CD4-positive, alpha-beta T cell treated with Interleukin-21 for 1 hour (primary cell): ENCODE results near the gene AP3S2.

Source experiments
- DNase-seq: peaks from one replicate; pipeline ENCODE4 v3.0.0-alpha.2; 2020

The AP3S2 gene

DNA sequence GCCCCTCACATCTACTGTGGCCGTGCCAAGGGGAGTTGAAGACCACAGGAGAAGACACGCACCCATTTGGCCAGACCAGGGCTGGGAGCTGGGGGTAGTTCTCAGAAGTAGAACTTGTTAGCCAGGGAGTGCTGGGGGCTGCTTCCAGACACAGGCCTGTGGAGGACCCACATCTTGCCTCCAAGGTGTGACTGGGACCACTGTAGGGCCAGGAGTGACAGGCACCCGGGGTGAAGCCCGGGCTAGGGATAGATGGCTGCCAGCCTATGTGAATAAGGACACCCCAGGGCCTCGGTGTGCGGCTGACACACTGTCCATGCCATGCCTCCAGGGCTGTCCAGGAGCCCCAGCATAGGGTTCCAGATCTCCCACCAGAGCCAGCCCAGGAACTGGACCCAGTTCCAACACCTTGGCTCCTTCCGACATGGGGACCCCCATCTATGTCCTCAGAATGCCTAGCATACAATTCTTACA lies 80.9 kb downstream of the AP3S2 start:
- no peak for DNase-seq

DNA sequence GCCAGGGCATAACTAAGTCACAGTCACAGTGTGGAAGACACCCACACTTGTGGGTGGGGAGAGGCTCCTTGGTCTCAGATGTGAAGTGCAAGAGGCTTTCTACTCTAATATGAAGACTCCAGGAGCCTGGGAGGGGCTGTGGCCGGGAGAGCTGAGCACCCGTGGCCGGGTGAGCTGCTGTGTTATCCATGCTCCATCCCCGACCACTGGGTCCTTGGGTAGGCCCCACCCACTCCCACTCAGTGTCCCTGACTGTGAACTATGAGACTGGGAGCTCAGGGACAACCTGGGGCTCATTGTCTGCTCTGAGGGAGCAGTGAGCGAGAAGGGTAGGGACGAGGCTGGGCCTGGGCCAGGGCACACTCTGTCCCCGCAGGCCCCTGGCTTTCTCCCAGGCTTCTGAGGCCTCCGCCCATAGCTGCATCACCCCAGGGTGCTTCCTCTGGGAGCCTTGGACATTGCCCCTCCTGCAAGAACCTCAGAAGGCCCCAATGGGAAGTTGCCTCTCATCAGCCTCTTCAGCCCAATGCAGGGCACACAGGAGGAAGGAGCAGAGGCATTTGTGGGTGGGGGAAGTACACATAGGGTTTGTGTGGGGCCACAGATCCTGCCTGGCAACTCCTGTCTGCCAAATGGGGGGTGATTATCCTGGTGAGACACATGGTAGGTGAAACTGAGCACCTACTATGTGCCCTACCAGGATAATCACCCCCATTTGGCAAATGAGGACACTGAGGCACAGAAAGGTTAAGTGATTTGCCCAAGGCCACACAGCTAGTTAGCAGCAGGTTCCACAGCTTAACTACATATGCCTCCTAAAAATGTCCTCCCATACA lies 81.6 kb downstream of the AP3S2 start:
- no peak for DNase-seq

DNA sequence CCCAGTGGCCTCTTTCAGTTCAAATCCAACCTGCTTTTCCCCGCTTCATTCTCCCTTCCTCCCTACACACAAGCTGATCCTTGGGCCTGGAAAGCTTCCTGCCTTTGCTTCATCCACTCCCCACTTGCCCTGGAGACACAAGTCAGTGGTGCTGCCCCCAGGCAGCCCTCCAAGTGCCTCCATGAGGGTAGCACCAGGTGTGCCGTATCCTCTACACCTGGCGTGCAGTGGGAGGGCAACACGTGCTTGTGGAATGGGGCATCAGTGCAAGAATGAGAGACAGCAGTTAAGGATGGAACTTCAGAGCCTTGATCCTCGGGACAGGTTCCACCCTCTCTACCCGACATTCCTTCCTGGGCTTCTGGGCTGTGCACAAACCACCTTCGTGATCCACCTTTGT lies 83.0 kb downstream of the AP3S2 start:
- DNase-seq, result no peak

DNA sequence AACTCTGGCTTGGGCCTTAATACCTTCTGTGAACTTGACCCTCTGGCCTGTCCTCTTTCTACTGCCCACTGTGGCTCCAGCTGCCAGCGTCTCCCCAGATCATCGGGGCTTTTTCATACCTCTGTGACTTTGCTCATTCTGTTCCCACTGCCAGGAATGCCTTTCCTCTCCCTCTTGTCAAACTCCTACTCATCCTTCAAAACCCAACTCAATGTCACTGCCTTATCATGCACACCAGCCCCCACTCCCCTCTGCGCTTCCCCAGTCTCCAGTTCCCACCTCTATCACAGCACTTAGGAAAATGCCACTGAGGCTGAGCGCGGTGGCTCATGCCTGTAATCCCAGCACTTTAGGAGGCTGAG lies 84.0 kb downstream of the AP3S2 start:
- no peak for DNase-seq

DNA sequence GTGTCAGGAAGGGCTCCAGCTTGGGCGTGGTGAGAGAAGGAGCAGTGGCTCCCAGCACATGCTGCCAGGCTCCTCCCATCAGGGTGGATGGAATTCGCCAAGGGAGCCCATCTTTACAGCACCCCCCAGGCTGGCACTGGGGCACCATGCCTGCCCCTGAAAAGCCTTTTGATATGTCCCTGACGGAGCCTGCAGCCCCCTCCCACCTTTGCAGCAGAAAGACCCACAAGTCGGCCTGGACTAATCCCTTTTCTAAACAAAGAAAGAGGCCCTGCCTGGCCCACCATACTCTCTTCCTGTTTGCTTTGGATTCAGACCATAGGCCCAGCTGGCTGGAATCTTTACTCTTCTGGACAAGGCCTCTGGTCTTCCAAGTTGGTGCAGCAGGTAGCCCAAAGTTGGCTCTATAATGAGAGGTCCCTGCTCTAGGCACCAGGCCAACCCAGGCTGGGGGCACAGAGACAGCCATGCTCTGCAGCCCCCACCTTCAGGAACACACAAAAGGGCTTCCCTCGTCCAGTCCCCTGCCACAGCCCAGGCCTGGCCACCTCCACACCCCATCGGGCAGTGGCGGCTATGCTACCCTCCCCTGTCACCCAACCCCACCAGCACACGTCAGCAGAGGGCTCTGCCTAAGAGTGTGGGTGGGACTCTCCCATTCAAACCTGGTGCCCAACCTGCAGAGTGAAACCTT lies 84.6 kb downstream of the AP3S2 start:
- DNase-seq, result no peak

DNA sequence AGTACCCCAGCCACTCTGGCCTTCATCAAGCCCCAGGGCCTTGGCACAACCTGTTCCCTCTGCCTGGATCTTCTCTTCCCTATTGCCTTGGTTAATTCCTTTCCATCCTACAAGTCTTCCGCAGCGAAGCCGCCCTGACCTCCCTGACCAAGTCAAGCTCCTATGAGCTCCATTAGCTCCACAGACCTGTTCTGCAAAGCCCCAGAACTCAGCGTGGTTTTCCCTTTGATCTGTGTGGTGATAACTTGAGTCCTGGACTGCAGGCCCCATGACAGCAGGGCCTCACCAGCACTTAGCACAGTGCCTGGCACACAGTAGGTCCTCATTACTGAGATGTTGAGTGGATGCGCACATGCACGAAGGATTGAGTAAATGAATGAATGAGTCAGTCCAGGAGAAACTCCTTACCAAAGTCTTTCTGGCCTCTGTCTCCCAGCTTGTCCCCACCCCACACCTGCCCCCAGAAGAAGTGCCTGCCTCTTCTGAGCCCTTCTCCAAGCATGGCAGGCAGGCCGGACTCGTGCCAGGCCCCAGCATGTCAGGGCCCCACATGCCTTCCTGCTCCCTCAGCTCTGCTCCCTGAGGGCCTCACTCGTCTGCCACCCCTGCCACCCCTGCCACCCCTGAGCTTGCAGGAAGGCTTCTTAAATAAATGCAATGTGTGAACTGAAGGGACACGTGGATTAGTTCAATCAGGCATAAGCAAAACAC lies 85.5 kb downstream of the AP3S2 start:
- no peak for DNase-seq

DNA sequence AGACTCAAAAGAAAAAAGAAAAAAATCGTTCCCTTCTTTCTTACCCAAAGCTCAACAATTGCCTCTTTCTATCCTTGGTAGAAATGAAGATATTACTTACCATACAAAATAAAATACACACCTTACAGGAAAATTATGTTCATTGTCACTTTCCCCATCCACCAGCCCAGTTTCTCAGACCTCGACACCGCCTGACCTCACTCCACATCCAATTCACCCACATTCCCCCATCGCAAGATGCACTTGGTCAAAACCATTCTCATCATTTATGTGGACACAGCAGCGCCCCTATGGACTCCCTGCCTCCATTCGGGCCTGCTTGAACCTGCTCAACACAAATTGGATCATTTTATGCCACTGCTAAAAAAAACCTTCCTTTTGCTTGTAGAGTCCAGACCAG lies 86.1 kb downstream of the AP3S2 start:
- no peak for DNase-seq

DNA sequence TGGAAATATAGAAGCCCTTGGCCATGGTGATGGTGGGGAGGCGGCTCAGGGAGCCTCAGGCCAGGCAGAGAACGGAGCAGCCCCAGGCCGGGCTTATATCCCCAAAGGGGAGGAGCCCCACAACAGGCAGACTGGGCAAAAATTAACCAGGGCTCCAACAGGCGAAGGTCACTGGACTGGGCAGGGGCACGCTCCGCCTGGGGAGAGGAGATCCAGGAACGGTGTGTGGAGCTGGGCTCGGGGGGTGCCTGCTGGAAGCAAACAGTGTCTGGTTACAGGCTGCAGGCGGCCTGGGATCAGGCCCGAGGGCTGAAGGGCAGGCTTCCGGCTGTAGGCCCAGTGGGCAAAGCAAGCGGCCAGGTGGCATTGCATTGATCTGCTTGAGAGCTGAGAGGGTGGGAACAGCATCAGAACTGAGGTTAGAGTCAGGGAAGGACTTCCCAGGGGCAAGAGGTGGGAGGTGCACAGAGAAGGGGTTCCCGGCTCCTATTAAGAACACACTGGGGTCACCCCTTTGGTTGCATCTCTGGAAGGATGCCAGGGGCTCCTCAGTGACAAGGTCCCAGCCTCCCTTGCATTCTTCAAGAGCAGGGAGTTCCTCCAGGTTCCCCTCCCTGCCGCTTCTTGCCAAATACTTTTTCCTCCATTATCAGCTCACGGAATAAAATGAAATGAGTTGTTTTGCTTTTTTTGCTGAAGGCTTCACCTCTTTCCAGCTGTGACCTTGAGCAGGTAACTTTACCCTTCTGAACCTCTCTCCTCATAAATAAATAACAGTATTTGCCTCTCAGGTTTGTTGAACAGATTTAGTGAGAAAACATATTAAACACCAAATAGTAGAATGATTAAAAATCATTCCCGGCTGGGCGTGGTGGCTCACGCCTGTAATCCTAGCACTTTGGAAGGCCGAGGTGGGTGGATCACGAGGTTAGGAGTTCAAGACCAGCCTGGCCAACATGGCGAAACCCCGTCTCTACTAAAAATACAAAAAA lies 86.9 kb downstream of the AP3S2 start:
- no peak for DNase-seq

DNA sequence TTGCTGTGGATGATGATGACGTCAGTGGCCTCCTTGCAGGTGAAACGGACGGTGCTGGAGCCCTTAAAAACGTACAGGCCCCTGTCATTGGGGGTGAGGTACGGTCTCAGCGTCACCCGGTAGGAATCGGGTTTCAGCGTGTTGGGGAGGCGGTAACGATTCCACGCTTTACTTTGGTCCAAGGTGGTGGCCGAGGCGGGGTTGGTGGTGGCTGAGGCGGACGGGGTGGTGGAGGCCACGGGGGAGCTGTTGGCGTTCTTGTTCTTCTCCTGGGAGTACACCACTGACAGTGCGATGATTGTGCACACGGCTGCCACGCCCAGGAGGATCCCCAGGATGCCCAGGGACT lies 87.6 kb downstream of the AP3S2 start:
- DNase-seq, result no peak

DNA sequence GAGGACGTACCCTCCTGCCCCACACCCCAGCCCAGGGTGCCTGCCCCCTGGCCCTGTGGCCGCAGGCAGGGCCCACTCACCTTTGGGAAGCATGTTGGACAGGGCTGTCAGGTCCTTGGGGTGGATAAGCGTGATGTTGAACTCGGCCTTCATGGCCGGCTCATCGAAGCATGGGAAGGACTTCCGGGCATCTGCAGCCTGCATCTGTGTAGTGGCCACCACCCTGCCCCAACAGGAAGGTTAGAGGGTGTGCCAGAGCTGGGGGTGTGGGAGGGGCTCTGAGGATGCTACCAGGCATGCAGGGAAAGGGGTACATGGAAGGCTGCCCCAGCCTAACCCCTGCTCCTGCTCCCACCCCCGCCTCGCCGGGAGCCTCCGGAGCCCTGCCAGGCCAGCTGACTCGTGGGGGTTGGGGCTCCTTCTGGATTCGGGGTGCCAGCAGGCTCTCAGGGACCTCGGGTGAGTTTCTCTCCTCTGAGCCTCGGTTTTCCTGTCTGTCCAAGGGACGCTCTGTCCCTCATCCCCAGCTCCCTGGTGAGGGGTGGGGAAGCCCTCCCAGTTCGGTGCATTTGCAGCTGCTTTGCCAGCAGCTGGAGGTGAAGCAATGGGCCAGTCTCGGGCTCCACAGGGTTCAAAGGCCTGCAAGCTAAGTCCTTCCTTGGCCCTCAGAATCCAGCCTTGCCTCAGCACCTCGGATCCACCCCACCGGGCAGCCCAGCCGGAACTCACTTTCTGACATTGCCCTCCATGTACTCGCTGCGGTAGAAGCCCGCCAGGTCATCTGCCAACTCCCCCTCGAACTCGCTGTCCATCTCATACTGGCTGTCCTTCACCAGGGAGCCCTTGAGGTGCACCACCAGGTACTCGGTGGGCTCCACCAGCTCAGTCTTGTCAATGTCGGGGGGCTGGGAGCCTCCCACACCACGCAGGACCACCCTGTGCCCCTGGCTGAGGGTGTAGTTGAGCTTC lies 88.3 kb downstream of the AP3S2 start:
- DNase-seq, result no peak

DNA sequence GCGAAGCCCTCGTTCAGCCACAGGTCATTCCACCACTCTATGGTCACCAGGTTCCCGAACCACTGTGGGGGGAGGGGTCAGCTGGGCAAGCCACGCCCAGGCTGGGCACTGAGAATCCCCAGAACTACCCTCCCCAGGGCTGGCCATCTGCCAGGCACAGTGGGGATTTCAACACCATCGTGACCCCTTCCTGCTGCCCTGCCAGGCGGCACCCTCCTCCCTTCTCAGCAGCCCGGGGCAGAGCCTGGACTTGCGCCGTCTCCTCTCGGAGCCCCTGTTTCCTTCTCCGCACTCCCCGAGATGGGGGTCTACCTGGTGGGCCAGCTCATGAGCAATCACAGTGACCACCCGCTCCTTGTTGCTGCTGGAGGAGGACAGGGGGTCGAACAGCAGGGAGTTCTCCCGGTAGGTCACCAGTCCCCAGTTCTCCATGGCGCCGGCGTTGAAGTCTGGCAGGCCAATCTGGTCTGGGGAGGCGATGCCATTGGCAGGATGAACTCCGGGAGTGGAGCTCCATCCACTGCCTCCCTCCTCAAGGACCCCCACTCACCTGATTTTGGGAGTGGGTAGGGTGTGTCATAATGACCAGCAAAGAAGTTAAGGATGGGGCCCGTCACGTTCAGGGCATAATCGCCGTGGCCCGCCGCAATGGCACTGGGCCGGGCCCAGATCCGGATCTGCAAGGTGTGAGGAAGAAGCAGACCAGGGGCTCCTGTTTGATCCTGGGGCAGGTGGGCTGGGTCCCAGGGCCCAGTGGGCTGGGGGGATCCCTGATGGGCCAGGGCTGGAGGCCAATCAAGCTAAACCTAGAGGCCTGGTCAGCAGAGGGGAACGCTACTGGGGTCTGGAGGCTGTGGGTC lies 89.6 kb downstream of the AP3S2 start:
- DNase-seq, result no peak

DNA sequence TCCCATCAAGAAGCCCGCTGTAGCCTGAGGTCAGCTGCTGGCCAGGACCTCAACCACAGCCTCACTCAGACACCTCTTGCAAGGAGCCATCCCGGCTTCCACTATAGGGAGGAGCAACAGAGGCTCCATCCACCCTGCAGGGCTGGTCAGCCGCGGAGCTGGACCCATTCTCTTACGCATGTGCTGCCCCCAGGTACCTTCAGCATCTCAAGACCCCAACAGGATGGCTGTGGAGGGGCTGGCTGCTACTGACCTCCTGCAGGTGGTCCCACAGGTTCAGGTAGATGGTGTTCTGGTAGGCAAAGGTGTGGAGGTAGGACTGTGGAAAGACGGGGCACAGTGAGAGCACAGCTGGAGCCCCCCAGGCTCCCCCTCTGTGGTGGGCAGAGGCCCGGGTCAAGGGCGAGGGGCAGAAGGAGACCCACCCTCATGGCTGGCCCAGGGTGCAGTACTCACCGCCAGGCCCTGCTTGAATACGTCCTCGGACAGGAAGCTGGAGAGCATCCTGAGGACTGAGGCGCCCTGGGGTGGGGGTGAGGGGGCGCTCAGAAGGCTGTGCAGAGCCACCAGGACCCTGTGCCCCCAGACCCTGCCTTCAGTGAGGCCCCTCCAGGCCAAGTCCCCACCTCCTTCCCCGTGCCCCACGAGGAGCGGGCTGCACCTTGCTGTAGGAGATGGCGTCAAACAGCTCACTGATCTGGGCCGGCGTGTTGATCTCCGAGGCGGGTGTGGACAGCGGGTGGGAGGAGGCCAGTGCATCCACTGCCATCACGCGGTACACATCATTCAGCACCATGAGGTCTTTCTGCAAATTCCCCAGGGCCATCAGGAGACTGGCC lies 90.6 kb downstream of the AP3S2 start:
- DNase-seq, result no peak

DNA sequence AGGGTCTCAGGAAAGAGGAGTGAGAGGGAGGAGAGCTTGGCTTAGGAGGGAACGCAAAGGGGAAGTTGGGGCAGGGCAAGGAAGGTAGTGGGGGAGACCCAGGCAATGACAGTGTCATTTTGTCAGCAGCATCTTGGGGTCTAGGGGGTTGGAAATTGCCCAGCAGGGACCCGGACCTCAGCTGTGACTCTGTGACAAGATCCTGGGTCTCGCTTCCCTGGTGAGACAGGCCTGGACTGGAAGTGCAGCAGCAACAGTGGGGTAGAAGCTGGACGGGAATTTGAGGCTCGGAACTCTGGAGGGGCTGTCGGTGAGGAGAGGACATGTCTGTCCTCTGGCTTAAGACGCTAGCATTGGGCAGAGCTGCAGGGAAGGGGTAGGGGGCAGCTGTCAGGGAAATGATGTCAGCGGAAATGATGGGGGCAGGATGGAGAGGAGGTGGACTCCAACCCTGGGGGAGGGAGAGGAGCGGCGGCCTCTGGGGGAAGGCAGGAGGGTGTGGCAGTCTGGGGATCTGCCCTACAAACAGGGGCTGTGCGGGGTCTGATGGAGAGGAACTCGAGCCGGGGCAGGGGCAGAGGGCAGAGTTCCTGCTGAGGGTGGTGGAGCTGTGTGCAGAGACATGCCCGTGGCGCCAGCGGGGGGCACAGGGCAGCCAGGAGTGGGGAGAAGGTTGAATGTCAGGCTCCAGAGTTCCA lies 91.4 kb downstream of the AP3S2 start:
- DNase-seq, result no peak

DNA sequence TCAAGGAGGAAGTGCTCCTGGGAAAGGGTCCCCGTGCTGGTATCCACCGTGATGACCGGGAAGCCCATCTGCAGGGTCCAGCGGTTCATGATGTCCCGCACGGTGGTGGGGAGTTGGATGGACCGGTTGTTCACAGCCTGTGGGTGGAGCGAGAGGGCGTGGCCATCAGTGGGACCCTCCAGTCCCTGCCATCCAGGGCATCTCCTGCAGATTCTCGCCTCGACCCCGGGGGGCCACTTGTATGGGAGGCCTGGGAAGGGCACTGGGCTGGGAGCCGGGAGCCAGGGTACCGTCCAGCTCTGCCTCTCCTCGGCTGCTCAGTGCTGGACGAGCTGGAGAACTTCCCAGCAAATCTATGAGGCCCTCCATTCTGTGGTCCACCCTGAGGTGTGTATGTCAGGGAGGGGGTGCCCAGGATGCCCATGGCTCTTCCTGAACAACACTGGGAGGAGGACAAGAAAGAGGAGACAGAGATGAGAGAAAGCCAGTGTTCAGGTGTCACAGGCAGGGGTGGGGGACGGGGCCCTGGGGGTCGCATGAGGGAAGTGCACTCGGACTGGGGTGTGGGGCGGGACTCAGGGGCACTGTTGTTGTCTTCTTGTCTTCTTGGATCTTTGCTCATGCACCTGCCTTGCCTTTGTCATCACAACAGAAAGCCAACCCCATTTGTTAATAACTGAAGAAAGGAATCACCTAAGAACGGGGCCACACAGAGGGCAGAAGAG lies 92.2 kb downstream of the AP3S2 start:
- DNase-seq, result no peak

DNA sequence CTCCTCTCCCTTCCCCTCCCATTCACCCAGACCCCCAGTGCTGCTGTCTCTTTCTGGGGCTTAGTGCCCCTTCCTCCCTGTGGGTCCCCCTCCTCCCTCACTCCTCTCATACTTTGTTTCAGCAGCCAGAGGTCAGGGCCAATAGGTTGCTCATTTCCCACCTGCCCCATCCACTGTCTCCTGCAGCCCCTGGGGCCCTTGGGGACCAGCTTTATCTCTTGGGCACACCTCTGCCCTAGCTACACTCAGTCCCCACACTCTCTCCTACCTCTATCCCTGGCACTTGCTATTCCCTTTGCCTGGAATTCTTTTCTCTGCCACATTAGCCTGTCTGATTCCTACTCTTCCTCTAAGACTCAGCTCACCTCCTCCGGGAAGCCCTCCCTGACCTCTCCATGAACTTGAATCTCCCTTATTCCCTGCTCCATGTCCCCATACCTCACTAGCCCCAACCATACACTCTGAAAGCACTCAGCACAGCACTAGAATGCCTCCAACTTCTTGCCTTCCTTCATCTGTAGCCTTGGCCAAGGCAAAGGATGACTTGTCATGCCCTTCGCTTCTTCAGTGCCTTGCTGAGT lies 93.8 kb downstream of the AP3S2 start:
- DNase-seq, result no peak

DNA sequence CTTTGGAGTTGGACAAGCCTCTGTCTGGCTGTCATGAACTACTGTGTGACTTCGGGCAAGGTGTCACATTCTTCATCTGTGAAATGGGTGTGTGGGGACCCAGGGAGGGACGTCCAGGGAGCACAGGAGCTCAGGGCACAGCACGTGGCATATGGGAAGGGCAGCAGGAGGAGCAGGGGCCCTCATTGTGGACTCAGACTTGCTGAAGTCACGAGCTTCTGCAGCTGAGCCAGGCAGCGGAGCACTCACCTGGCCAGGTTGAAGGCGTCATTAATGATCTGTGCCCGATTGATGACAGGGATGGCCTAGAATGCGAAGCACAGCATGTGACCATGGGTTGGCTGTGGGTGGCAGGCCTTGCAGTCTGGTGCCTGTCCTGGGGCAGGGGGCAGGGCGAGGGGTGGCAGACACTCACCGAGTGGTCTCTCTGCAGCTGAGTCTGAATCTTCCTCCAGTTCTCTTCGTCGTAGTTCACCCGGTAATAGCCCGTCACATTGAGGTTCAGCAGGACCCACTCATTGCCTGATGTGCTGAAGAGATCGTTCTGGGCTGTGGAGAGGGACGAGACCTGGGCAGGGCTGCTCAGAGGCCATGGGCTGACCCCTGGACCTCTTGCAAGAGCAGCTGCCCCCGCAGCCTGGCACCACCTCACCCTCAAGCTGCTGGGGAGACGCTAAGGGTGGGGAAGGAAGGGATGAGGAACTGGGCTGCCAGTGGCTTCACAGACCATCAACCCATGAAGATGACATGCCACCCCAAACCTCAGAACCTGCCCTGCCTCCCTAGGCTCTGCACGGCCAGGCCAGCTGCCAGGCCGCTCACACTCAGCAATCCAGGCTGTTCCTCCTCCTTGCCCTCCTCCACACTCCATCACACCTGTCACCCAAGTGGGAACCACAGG lies 94.5 kb downstream of the AP3S2 start:
- DNase-seq, result no peak
